GM19328 (cell line): ENCODE data around the gene SAMD4A.

ENCODE experiments used
- ATAC-seq: cut with Tn5 transposase; IDR thresholded peaks from one replicate; pipeline ENCODE4 v1.9.1; 2021; ENCODE audit warnings: mild to moderate bottlenecking, moderate library complexity; ENCODE audit not compliant: unreplicated experiment

Gene SAMD4A

GRCh38 chr14:54653712-54654469 lies 87.0 kb downstream of the SAMD4A start:
- no peak for ATAC-seq

GRCh38 chr14:54654605-54655004 lies 87.7 kb downstream of the SAMD4A start:
- ATAC-seq: no peak

DNA sequence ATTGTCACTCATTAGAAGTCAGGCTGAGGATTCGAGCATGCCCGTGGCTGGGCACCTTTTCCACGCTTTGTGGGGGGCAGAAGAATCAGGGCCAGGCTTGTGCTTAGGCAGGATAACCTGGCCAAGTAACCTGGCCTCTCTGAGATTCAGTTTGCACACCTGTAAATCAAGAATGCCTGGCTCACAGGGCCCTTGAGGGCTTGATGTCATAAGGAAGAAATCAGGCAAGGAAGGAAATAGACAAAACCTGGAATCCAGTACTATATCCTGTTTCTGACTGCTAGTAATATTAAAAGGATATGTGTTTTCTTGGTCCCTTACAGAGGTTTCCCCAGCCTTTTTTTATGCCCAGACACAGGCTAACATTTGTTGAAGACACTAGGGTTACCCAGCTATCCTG lies 91.9 kb downstream of the SAMD4A start:
- no peak for ATAC-seq

- ATAC-seq: no peak
These were observed 92.4 kb downstream of the SAMD4A start for GRCh38 chr14:54659365-54659764.

DNA sequence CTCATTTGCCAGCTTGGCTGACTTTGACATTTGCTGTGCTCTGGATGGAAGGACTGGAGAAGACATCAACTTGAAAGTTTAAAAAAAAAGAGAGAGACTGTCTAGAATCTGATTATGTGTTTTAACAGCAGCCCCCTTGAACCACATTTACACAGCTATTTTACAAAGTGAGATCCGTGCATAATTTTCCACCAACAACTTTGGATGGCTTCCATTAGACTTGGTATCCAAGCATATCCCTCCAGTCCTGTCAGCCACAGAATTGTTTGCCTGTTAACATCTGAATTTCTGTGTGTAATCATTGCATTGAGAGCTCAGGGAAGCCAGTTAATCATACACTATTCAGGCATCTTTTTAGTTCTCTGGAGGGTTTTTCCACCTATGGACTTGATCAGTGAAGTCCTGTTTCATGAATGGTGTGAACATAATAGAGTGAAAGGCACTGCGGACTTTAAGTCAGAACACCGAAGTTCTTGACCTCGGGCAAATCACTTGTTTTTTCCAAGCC lies 93.7 kb downstream of the SAMD4A start:
- ATAC-seq: no peak

DNA sequence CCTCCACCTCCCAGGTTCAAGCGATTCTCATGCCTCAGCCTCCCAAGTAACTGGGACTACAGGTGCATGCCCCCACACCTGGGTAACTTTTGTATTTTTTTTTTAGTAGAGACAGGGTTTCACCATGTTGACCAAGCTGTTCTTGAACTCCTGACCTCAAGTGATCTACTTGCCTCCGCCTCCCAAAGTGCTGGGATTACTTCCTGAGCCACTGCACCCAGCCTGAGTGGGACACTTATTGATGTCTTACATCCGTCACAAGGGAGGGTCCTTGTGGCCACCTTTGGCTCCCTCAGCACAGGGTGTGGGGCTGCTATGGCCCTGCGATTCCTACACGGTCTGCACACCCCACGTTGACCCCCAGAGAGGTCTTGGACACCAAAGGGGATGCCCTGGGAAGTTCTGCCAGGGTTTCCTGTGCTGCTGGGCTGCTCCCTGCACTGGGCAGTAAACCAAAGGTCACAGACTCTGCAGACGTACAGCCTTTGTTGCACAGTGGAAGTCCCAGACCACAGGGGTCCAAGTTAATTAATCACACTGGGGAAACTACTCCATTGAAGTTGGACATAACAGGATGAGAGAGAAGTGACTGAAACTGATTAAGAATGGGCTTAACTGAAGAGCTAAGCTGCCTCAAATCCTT lies 95.7 kb downstream of the SAMD4A start:
- no peak for ATAC-seq

- ATAC-seq: no peak
These were observed 98.0 kb downstream of the SAMD4A start for GRCh38 chr14:54664961-54665360.

- no peak for ATAC-seq
These were observed 99.0 kb downstream of the SAMD4A start for GRCh38 chr14:54665946-54666345.

DNA sequence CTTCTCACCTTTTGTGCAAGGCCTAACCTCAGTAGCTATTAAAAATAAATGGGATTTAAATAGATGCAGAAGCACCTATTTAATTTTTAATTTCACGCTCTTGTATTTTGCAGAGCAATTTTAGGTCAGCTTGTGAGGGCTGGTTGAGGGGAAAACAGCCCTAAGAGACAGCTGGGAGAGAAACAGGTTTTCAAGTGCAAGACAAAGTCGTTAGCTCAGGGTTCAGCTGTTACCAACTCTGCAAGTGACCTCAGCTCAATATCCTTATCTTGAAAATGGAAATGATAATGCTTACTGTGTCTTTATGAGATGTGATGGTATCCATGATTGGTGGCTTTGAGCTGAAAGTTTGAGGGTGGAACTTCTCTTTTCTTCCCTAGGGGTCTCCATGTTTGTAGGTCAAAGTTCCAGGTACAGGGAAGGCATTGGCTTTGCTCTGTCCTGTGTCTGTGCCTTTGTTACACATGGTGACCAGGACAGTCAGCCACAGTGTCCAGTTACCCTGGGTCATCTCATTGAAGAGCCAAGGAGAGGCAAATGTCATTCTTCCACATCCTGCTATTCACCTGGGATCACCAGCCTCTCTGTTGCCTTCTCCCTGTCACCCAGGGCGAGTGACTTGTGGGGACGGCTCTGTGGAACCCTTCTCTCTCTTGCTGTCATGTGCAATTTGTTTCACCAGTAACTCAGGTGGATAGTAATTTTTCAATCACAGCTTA lies 100.3 kb downstream of the SAMD4A start:
- ATAC-seq: no peak

GRCh38 chr14:54667764-54668163 lies 100.8 kb downstream of the SAMD4A start:
- ATAC-seq: no peak

DNA sequence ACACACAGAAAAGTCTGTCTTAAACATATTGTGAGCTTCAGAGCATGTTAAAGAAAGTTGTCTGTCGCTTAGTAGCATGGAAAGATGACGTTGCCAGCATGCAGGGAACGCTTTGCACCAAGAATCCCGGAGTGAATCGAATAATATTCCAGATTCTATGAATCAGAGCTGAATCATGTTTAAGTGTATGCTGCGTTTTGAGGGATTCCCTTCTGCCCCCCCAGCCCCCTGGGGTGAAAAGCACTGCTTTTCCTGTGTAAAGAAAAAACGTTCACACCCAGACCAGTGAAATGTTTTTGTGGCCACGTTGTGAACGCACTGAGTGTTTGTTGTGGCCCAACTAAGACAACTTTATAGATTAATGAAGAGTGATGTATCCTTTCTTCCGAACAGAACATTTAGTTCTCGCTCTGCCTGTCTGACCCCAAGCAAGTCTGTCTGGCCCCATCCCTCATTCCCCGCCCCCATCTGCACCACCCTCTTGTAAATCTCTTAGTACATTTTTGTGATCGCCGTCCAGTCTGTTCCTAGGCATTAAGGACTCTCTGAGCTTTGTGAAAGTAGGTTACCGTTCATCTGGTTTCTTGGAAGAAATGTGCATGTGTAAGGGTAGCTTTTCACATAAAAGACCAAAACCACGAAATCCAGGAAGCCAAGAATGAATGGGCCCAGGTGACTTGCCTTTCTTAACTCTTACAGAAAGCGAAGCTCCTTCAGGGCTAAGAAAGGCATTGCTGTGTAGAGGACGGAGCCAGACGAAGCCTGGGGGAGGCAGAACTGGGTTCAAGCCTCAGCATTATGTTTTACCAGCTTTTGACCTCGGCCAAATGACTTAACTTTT lies 103.0 kb downstream of the SAMD4A start:
- ATAC-seq: no peak

DNA sequence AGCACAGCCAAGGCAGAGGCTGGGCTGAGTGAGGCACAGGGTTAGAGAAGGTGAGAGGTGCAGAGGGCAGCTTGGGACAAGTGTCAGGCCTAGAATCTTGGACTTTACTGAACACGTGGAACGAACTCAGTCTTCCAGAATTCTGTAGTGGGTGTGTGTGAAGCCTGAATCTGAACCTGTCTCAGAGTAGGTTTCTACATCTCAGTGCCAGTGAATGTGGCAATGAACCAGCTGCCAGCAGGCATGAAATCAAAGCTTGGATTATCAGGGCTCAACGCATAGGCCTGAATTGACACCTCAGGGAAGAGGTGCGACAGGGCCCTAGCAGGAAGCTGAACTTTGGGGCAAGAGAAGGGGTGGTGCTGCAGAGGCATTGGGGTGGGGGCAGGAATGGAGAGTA lies 104.6 kb downstream of the SAMD4A start:
- no peak for ATAC-seq

GRCh38 chr14:54672181-54672580 lies 105.3 kb downstream of the SAMD4A start:
- ATAC-seq: no peak

GRCh38 chr14:54672688-54673087 lies 105.8 kb downstream of the SAMD4A start:
- ATAC-seq: no peak

- ATAC-seq: no peak
These were observed 106.5 kb downstream of the SAMD4A start for GRCh38 chr14:54673193-54674045.

DNA sequence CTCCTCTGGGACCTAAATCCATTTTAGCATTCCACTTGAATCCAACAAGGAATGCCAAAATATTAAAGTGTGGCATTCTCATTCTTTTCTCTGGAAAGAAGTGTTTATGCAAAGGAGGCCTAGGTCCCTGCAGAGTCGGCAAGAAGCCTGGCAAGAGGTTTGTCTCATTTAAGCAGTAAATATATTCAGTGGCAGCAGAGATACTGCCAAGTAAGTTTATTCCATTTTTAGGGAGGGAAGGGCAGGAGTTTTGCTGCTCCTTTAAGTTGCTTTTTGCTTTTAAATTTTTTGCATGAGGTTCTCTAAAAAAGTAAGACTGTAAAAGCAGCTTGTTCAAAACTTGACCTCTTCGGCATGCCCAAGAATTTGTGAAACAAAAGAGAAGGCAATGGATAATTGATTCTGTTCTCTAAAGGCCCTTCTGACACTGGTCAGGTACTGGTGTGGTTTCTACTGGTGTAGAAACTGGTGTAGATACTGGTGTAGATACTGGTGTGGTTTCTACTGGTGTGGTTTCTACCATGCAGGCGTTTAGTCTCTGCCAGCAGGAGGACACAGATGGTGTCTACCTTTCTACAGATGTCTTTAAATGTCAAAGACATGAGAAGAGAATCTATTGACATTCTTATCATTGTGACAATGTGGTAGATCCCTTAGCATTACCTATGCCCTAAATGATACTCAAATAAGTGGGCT lies 107.3 kb downstream of the SAMD4A start:
- peak; percentile 58 for ATAC-seq

DNA sequence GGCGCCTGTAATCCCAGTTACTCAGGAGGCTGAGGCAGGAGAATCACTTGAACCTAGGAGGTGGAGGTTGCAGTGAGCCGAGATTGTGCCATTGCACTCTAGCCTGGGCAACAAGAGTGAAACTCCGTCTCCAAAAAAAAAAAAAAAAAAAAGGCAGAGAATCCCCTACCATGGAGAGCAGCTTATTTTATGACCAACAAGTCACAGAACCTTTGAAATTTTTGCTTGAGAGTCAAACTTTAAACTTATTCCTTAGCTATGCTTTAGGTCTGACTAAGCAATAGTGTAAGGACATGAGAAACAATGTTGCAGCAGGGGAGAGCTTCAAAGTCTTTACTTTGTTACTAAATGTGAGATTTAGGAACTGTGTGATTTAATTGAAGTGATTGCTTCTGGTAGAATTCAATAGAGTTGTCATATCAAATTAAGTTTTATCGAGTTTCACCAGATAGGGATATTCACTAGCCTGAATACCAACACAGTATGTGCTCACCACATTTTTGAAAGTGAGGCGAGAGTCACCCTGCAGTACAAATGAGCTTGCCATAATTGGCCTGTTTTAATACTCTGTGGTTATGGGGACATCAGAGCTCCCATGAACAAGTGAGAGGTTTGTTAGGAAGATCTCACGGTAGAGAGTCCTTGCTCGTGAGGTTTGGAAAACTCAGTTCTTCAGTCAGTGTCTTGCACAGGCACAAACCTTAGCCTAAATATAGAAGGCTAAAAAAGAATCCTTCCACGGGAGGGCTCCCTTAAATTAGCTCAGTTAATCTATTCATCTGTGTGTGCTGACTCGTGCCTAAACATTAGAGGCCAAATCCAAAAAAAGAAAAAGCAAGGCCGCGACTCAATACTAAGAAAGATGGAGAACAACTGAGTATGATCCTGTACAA lies 108.6 kb downstream of the SAMD4A start:
- ATAC-seq: no peak
